Cortex of kidney (tissue), 1 donor: ENCODE measurements around the gene WFDC10B.
"Not testable (repeated sequence)": the region's sequence is repeated elsewhere in the genome, so short reads cannot be mapped to it uniquely, and the experiment has no call there.

Experiments
- DNase-seq: peaks from one replicate; lab custom pipeline; 2025; lab: John Stamatoyannopoulos, UW

The WFDC10B gene

DNA sequence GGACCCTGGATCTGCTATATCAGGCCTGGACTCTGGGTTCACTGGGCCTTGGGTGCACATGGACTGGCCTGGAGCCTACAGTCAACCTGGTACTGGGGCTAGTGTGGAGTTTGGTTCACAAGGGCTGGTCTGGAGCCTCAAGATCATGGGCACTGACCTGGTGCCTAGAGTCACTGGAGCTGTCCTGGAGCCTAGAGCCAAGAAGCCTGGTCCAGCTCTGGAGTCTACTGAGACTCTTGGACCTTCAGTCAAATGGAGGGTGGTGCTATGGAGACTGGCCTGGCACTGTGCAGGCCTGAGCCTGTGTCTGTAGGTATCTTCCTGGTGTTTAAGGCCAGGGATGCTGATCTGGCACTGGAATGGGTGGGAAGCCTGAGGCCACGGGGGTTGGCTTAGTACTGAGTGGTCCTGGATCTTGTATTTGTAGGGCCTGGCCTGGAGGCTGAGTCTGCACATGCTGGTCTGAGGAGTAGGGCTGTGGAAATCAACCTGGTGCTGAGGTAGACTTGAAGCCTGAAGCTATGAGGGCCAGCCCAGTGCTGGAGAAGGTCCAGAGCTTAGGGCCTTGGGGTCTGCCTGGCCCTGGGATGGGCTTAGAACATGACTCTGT lies 57.3 kb downstream of the WFDC10B start:
- DNase-seq: no peak

DNA sequence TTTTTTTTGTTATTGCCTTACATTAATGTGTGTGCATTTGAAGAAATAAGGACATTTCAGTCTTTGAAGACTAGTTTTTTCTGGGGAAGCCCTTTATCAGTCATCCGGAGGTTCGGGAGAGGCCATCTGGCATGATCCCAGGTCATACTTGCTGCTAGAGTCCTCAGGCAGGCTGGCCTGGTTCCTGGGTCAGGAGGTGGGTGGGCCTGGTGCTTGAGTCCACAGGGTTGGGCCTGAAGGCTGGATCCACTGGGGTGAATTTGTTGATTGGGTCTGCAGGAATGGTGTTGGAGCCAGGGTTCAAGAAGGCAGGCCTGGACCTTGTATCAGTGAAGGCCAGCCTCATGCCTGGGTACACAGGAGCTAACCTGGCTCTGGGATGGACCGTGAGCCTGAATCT lies 57.9 kb downstream of the WFDC10B start:
- no peak for DNase-seq

DNA sequence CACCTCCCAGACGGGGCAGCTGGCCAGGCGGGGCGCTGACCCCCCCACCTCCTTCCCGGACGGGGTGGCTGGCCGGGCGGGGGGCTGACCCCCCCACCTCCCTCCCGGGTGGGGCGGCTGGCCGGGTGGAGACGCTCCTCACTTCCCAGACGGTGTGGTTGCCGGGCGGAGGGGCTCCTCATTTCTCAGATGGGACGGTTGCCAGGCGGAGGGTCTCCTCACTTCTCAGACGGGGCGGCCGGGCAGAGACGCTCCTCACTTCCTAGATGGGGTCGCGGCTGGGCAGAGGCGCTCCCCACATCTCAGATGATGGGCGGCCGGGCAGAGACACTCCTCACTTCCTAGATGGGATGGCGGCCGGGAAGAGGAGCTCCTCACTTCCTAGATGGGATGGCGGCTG lies 59.0 kb downstream of the WFDC10B start:
- not testable (repeated sequence) for DNase-seq

DNA sequence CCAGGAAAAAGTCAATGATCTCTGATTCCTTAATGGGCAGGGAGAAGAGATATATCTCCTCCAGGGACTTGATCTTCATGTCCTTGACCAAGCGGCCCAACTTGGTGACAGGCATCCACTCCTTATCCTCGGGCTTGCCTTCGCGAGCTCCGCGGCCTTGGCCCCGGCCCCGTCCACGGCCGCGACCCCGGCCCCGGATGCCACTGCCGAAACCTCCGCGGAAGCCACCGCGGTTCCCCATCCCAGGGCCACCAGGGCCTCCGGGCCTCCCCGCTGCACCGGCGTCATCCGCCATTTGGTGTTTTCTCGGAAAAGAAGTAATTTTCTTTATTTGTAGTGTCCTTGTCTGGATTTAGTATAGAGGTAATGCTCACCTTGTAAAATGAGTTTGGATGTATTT lies 63.7 kb downstream of the WFDC10B start:
- not testable (repeated sequence) for DNase-seq

DNA sequence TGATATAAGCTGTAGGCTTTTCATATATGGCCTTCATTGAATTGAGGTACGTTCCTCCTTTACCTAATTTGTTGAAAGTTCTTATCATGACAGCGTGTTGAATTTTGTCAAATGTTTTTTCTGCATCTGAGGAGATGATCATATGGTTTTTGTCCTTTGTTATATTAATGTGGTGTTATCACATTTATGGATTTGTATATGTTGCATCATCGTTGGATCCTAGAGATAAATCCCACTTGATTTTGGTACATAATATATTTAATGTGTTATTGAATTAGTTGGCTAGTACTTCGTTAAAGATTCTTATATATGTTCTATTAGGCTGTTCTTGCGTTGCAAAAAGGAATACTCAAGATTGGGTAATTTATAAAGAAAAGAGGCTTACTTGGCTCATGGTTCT lies 65.1 kb downstream of the WFDC10B start:
- DNase-seq: no peak

DNA sequence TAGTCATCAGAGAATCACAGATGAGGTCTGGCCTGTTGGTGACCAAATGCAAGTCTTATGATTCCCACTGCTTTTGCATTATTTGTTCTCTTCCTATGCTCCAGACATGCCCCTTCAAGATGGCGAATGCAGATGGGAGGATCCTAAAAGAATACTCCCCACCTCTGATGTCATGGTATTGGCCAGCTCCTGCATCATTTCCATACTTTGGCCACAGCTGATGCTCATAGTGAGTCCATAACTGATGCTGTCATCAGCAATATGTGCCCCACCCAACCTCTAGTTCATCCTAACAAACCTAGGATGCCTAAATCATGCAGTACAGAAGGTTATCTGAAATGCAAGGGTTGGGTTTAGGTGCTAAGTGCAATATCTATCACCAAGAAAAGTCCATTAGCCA lies 68.3 kb downstream of the WFDC10B start:
- DNase-seq: no peak
